MM.1S (cell line): ENCODE measurements around the gene PIEZO1.

ENCODE experiments used
- EZH2phosphoT487 ChIP-seq: fragments of 300-600 bp; sonication (generic); IDR thresholded peaks from 2 replicates; pipeline ENCODE4 v1.6.1; 2018; ENCODE audit warnings: antibody characterized with exemption, low read length
- TF ChIP-seq, protein P1 (sequence below): fragments of 300-600 bp; sonication (generic); IDR thresholded peaks from 2 replicates; pipeline ENCODE4 v1.5.1; 2016; ENCODE audit warnings: antibody characterized with exemption, low read length, mixed read lengths

DNA sequence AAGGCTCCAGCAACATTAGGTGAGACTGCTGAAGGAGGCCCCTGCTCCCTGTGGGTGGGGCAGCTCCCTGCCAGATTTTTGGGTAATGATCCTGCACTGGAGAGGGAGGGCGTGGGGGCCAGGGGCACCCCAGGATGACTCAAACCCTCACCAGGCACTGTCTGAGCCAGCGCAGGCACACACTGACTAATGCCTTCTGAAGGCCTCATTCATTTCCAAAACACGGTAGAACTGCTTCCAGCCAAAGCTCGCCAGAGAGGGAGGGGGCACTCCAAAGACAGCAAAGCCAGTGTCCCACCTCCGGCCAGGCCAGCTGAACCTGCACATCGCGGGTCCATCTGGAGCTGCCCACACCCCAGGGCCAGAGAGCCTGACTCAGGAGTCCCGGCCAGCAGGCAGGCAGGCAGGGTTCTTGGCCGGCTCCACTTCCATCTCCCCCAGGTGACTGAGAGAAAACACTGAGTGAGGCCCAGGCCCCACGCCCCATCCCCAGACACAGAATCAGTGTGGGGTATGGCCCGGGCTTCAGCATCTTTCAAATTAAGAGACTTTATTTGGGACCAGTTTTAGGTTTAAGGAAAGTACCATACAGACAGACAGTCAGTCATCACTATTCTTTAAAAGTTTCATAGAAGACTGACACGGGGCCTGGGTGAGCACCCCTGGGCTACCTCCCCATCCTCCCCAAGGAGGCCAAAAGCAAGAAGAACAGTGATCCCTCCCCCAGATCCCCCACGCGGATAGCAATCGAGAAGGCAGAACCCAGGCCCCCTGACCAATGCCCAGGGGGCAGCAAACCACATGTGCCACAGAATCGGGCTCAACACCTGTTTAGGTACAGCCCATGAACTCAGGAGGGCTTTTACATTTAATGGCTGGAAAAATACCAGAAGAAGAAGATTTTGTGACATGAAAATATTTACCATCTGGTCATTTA is 2.3 kb downstream of the PIEZO1 start:
- TF ChIP-seq, protein P1, sequence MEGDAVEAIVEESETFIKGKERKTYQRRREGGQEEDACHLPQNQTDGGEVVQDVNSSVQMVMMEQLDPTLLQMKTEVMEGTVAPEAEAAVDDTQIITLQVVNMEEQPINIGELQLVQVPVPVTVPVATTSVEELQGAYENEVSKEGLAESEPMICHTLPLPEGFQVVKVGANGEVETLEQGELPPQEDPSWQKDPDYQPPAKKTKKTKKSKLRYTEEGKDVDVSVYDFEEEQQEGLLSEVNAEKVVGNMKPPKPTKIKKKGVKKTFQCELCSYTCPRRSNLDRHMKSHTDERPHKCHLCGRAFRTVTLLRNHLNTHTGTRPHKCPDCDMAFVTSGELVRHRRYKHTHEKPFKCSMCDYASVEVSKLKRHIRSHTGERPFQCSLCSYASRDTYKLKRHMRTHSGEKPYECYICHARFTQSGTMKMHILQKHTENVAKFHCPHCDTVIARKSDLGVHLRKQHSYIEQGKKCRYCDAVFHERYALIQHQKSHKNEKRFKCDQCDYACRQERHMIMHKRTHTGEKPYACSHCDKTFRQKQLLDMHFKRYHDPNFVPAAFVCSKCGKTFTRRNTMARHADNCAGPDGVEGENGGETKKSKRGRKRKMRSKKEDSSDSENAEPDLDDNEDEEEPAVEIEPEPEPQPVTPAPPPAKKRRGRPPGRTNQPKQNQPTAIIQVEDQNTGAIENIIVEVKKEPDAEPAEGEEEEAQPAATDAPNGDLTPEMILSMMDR: no peak
- TF ChIP-seq EZH2phosphoT487: no peak
